Activated CD4-positive, alpha-beta T cell treated with anti-CD3 and anti-CD28 coated beads, Interleukin-2, Interleukin-4, amounts not matched to agents 100 ng/mL and 50 ng/mL, durations not matched to agents 16 hours and 8 hours (primary cell): ENCODE measurements around the gene GALNT17.

Experiments used
- DNase-seq: peaks from one replicate; pipeline ENCODE4 v3.0.0-alpha.2; 2020; ENCODE audit warnings: low spot score

The GALNT17 gene

GRCh38 chr7:71342202-71342601 lies 210.3 kb downstream of the GALNT17 start:
- no peak for DNase-seq

- no peak for DNase-seq
Observed at GRCh38 chr7:71343039-71343438, 211.1 kb downstream of the GALNT17 start.

DNA sequence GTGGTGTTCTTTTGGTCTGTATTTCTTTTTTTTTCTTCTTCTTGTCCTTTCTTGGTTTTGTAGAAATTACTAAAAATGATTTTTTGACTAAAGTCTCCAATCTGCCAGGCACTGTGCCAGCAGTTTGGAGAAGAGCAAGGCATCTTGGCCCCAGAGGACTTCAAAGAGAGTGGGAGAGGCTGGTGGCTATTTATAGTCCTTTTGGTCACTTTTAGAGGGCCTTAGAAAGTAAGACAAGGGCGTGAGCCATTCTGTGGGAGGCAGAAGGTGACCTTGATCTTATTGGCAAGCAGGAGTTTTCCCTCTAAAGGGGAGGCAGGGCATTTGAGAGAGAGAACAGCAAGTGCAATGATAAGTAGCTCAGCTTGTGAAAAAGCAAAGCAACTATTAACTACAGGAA lies 211.9 kb downstream of the GALNT17 start:
- no peak for DNase-seq

DNA sequence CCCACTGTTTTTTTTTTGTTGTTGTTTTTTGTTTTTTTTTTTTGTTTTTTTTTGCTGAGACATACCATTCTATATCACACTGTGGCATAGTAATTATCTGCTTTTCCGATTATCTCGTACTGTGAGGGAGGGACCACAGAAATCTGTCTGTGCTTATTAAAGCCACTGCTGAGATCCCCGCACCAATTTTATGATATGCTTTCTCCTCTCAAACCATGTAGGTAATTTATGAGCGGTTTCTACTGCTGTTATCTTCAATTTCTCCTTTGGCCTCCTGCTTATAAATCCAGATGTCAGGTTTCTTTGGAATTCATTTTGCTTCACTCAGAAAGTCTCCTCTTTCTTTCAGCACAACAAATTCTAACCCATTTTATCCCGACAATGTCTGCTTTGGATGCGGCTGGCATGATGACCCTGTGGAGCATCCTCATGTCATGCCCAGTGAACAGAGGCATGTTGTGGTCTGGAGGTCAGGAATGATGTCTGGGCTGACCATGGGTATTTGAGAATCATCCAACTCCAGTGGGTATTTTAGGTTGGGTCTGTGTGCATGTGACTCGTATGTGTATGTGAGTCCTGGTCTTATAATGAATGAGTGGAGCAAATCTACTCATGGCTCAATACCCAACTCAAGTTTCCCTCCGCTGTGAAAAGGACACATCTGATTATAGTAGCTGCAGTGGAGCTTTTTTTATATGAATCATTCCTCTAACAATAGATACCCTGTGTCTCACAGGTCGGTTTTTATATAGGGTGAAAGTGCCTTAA lies 213.4 kb downstream of the GALNT17 start:
- no peak for DNase-seq

DNA sequence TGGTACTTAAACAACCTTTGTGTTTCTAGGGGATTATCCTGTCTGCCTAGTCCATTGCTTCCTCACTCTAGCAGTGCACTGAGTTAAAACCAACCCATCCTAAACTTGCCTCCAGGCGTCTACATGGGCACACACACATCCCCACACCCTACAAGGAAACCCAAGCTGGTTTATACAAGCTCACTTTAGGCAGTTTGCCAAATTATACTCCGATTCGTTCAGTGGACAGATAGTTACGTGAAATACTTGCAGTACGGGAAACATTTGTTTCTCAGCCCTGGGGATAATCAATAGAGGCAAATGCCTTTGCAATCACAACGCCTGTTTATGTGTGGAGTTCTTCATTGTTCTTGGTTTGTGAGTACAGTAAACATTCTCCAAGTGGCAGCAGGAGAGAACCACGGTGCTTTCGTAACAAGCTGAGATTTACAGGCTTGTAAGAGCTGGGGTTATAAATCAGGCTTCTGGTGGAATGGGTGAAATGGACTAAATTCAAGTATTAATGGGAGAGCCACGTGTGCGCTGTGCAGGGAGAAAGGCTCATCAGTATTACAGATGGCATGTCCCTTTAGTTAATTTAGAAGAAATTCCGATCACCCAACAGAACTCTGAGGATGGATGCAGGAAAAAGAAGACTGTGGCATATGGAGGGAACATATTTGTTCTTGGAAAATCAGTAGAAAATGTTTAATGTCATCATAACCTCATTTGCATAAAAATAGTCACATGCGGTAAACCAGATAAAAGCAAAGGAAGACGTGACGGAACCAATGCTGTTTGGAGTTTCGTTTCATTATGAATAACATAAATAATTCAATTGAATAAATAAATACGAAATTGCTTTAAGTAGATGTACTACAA lies 217.1 kb downstream of the GALNT17 start:
- no peak for DNase-seq

GRCh38 chr7:71349682-71350481 lies 217.9 kb downstream of the GALNT17 start:
- no peak for DNase-seq

DNA sequence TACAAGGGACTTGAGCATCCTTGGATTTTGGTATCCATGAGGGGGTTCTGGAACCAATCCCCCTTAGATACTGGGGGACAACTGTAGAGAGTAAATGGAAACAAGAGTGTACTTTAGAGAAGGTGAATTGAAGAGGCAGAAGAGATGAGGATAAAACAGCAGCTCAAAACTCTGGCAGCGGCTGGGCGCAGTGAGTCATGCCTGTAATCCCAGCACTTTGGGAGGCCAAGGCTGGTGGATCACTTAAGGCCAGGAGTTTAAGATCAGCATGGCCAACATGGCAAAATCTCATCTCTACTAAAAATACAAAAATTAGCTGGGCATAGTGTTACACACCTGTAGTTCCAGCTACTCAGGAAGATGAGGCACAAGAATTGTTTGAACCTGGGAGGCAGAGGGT lies 218.7 kb downstream of the GALNT17 start:
- DNase-seq: no peak

DNA sequence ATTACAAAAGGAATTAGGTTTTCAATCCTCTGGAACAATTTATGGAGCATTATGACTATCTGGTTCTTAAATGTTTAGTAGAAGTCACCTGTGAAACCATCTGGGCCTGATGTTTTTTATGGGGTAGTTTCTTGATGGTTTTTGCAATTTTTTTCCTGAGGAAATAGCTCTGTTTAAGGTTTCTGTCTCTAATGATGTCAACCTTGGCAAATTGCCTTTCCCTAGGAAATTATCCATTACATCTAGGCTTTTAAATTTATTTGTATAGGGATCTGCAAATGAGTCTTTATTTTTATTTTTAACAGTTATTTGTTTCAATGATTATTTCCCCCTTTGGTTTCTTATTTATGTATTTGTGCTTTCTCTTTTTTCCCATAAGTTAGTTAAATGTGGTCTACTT lies 222.8 kb downstream of the GALNT17 start:
- no peak for DNase-seq

DNA sequence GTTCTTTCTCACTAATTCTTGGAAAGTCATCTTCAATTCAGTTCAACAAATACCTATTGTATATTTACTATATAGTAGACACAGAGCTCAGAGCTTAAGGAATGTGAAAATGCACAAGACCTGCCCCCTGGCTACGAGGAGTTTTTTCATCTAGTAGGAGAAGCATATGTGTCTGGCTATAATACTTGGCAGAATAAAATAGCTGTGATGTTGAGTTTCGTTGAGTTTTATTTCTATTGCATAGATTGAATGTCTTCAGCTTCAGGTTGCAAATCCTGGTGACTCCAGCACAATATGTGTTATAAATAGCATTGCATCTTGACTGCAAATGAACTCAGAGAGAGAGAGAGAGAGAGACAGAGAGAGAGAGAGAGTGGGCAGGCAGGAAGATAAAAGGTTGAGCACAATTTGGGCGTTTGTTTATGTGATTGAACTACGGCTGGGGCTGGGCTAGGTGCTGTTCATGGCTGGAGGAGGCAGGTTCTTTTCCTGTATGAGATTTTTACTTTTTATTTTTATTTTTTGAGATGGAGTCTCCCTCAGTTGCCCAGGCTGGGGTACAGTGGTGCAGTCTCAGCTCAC lies 229.6 kb downstream of the GALNT17 start:
- no peak for DNase-seq

DNA sequence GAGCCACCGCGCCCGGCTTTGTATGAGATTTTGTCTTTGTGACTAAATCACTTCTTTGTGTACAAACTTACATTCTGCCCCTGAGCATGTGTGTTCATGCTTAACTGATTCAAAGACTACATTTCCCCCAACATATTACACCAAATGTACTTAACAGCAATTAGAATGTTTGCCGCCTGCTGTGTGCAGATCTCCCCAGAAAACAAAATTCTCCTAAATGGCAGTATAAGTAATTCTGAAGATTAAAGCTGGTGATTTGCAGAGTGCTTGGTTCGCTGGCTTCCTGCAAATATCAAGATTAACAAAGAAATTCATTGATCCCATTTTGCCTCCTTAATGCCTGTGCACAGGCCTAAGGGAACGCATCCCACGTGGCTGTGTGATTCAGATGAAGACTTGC lies 230.3 kb downstream of the GALNT17 start:
- DNase-seq: no peak

- no peak for DNase-seq
Observed at GRCh38 chr7:71363223-71363622, 231.3 kb downstream of the GALNT17 start.

DNA sequence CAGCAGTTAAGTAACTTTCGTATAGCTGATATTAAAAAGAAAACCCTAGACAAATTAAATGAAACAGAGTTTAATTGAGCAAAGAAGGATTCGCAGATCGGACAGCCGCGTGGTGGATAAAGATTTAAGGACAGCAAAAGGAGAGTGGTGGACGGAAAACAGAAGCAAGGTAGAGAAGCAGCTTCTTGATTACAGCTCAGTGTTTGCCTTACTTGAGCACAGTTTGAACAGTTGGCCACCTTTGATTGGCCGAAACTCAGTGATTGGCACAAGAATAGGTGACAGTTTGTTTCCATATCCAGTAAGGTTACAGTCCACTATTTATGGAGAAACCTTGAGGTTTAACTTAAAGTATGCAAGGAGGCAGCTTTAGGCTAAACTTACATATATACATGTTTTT lies 231.7 kb downstream of the GALNT17 start:
- no peak for DNase-seq

DNA sequence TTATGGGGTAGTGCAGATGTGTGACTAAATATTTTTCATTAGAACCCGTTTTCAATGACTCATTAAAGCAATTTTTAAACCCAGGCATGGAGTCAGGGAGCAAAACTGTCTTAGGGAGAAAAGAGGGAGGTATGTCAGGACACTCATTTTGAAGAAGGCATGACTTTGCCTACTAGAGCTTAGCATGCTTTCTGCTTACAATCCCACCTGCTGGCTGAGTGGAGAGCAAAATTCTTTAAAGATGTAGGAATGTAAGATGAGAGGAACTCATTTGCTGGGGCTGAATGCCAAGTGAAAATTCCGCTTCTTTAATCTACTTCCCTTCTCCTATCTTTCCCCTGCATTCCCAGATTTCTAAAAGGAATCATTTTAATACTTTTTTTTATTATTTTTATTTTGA lies 232.6 kb downstream of the GALNT17 start:
- DNase-seq: no peak

DNA sequence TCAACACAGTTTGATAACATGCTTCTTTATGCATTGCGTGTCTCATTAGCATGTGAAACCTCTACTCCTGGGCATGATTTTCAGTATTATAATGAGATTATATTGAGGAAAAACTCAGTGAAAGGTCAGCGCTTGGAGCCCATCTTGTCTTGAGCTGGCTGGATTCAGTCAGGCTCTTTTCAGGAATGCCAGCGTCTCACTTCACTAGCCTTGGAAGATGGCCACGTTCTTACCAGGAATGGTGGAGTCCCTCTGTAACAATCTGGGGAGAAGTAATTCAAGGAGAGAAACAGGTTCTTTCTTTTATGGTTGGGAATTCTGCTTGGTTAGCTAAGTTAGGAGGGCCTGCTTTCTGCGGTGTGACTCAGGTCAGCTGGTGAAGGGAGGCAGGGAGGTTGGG lies 241.0 kb downstream of the GALNT17 start:
- no peak for DNase-seq

DNA sequence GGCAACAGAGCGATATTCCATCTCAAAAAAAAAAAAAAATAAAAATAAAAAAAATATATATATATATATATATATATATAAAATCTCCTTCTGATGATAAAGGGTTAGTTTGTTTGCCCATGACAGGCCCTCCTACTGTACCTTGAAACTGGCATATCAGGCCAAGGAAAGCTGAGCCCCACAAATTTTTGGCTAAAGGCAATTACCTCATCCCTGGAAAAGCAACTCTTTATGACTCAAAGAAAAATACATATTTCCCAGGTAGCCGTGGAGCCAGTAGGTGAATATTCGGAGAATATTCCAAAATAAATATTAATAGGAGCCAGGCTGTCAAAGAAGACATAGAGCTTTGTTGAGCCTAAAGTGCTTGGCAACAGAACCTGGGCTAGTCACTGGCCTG lies 245.1 kb downstream of the GALNT17 start:
- DNase-seq: no peak

DNA sequence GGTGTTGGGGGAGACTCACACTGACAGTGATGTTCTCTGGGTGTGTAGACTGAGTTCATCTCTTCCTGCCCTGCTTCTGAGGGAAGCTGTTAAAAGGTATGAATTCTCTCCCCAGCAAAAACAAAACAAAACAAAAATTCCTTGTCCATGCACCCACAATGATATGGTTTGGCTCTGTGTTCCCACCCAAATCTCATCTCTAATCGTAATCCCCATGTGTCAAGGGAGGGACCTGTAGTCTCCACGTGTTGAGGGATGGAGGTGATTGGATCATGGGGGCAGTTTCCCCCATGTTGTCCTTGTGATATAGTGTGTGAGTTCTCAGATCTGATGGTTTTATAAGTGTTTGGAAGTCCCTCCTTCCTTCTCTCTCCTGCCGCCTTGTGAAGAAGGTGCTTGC lies 245.5 kb downstream of the GALNT17 start:
- no peak for DNase-seq

GRCh38 chr7:71384094-71384493 lies 252.2 kb downstream of the GALNT17 start:
- DNase-seq: no peak

DNA sequence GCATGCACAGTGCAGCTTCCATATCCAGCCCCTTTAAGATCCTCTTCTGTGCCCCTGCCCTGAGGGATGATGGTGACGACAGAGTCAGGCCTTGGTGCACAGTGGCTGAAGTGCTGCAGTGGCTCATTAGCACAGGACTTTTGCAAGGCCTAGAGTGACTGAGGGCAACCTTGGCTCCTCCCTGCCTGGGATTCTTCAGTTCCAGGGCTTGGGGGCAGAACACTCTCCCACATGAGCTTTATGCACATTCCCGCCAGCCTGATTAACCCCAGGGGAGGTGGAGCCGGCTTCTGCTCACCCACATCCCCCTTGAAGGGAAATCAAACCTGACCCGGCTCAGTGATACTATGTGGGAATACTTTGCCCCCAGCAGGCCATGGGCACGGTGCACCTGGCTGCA lies 253.4 kb downstream of the GALNT17 start:
- DNase-seq: no peak

- DNase-seq: no peak
Observed at GRCh38 chr7:71386152-71386785, 254.3 kb downstream of the GALNT17 start.

- DNase-seq: no peak
Observed at GRCh38 chr7:71388181-71388580, 256.2 kb downstream of the GALNT17 start.

GRCh38 chr7:71389976-71390375 lies 258.0 kb downstream of the GALNT17 start:
- DNase-seq: no peak

DNA sequence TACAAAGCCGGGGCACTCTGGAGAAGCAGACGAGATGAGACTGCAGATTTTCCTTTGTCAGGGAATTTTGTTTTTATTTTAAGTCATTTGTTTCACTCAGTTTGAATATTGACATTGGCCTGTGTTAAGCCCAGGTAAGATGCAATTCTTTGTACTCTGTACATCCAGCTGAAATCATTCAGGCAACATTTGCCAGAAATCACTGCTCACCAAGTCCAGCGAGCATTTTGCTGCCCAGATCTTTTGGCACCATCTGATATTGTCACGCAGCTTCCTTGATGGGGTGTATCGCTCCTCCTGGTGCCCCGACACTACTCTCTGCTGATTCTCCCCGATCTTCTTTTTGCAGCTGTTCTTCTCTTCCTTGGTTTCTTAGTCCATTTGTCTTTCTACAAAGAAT lies 261.7 kb downstream of the GALNT17 start:
- DNase-seq: no peak
